Gastrocnemius medialis (tissue), 4 donors: ENCODE data around the gene ADAMTSL1. TPM values are rescaled to one million over a fixed set of nuclear protein-coding genes. Genes with fewer than 3 reads are reported as not detected.

Experiments used
- ATAC-seq, 2 donors: fragments of 150-250 bp; one replicate each; pipeline ENCODE4 v1.9.1; 2016
- DNase-seq, 2 donors: peaks; one replicate each; pipeline ENCODE4 v3.0.0-alpha.2; 2019
- H3K27ac ChIP-seq, 4 donors: fragments of 200-600 bp; sonication (generic); 1 replicate in 1 of 4; 2 replicates in 3 of 4; pipeline ENCODE4 v1.5.1; 2016 to 2018; ENCODE audit warnings: mild to moderate bottlenecking in 2 of 4, moderate library complexity in 1 of 4
- H3K27me3 ChIP-seq, 3 donors: fragments of 200-600 bp; sonication (generic) in 2 of 3; 1 replicate in 1 of 3; 2 replicates in 2 of 3; pipeline versions ENCODE4 v1.5.1 to v1.6.0; 2016 to 2019; ENCODE audit warnings: mild to moderate bottlenecking in 1 of 3, moderate library complexity in 1 of 3
- H3K36me3 ChIP-seq, 2 donors: fragments of 200-600 bp; sonication (generic) in 1 of 2; one replicate each; pipeline ENCODE4 v1.5.1; 2017 to 2018
- H3K4me1 ChIP-seq, 2 donors: fragments of 200-600 bp; sonication (generic) in 1 of 2; one replicate each; pipeline ENCODE4 v1.5.1; 2016 to 2017; ENCODE audit warnings: mild to moderate bottlenecking in 2 of 2
- H3K4me3 ChIP-seq, 4 donors: fragments of 200-600 bp; sonication (generic) in 3 of 4; 1 replicate in 1 of 4; 2 replicates in 3 of 4; pipeline ENCODE4 v1.5.1; 2016 to 2019; ENCODE audit warnings: mild to moderate bottlenecking in 2 of 4
- H3K9me3 ChIP-seq, 3 donors: fragments of 200-600 bp; sonication (generic) in 2 of 3; 1 replicate in 1 of 3; 2 replicates in 2 of 3; pipeline ENCODE4 v1.5.1; 2016 to 2019
- CTCF ChIP-seq, 5 experiments: fragments of 450-650 bp in 3 of 5; fragments of 200-600 bp in 2 of 5; sonication (generic) in 2 of 5; IDR thresholded peaks in 4 of 5; conservative IDR thresholded peaks in 1 of 5; 1 replicate in 4 of 5; 2 replicates in 1 of 5; pipeline ENCODE4 v1.5.1; 2016 to 2019; ENCODE audit warnings: antibody characterized with exemption in 5 of 5, mild to moderate bottlenecking in 3 of 5, moderate library complexity in 3 of 5
- POLR2A ChIP-seq, 2 donors: fragments of 450-650 bp; IDR thresholded peaks; one replicate each; pipeline ENCODE4 v1.6.1; 2017; ENCODE audit warnings: antibody characterized with exemption in 2 of 2, mild to moderate bottlenecking in 2 of 2, moderate library complexity in 2 of 2
- in situ Hi-C, 4 donors: fragments of 200-750 bp; cut with MboI; loops; one replicate each; pipeline versions ENCODE4 v1.15.0 to v1.8.0; 2017; ENCODE audit warnings: low sequenced_read_pairs in 4 of 4
- intact Hi-C: fragments of 100-400 bp; cut with DNase I; formaldehyde crosslinking; loops from one replicate; pipeline ENCODE4 v1.15.1; 2023; ENCODE audit warnings: low total_unique reads
- total RNA-seq, 4 donors: library from RNA; depleted of rRNA; stranded (reverse); fragments of >200 nt; gene quantifications; one replicate each; pipeline versions ENCODE4 v1.1.0 to v1.2.3, GENCODE V29; 2016

Gene ADAMTSL1
- total RNA-seq, 4 donors from 2014 or later = 0.05 to 0.58 (median 0.28) TPM

GRCh38 chr9:18799428-18799827 lies 325.5 kb downstream of the ADAMTSL1 start:
- intact Hi-C loops (no loop called here), in situ Hi-C loops (no loop called here)
- no peaks in the 10 kb centered on the region for H3K36me3 ChIP-seq
- H3K27ac ChIP-seq = no peak overlapping the region
- no peaks in the 10 kb centered on the region for H3K4me1 ChIP-seq
- H3K27me3 ChIP-seq = no peaks in the 10 kb centered on the region
- no peak overlapping the region for H3K4me3 ChIP-seq
- DNase-seq = no peak
- no peak for ATAC-seq
- TF ChIP-seq CTCF (IDR thresholded peaks at IDR 0.05 in 4 of 5, conservative IDR thresholded peaks at IDR 0.05 in 1 of 5) (no peak), POLR2A (IDR thresholded peaks at IDR 0.05) (no peak)
- H3K9me3 ChIP-seq = no peaks in the 10 kb centered on the region

GRCh38 chr9:18800579-18800978 lies 326.6 kb downstream of the ADAMTSL1 start:
- in situ Hi-C loops (no loop called here), intact Hi-C loops (no loop called here)
- DNase-seq = no peak
- no peak for ATAC-seq
- TF ChIP-seq CTCF (IDR thresholded peaks at IDR 0.05 in 4 of 5, conservative IDR thresholded peaks at IDR 0.05 in 1 of 5) (no peak), POLR2A (IDR thresholded peaks at IDR 0.05) (no peak)
- Histone ChIP-seq H3K4me3 (no peak overlapping the region), H3K9me3 (no peaks in the 10 kb centered on the region), H3K27ac (no peak overlapping the region), H3K4me1 (no peaks in the 10 kb centered on the region), H3K27me3 (no peaks in the 10 kb centered on the region), H3K36me3 (no peaks in the 10 kb centered on the region)

- H3K27ac ChIP-seq = no peak overlapping the region
- no peaks in the 10 kb centered on the region for H3K36me3 ChIP-seq
- no peaks in the 10 kb centered on the region for H3K4me1 ChIP-seq
- no peaks in the 10 kb centered on the region for H3K27me3 ChIP-seq
- no peak for ATAC-seq
- in situ Hi-C loops = no loop called here
- no peaks in the 10 kb centered on the region for H3K9me3 ChIP-seq
- H3K4me3 ChIP-seq = no peak overlapping the region
- intact Hi-C loops = no loop called here
- DNase-seq = no peak
- no peak for TF ChIP-seq POLR2A (IDR thresholded peaks at IDR 0.05)
- no peak for TF ChIP-seq CTCF (IDR thresholded peaks at IDR 0.05 in 4 of 5, conservative IDR thresholded peaks at IDR 0.05 in 1 of 5)
Observed at GRCh38 chr9:18805386-18805785, 331.4 kb downstream of the ADAMTSL1 start.

- H3K36me3 ChIP-seq = no peaks in the 10 kb centered on the region
- no peaks in the 10 kb centered on the region for H3K9me3 ChIP-seq
- no peak for TF ChIP-seq CTCF (IDR thresholded peaks at IDR 0.05 in 4 of 5, conservative IDR thresholded peaks at IDR 0.05 in 1 of 5)
- no peak for TF ChIP-seq POLR2A (IDR thresholded peaks at IDR 0.05)
- no peaks in the 10 kb centered on the region for H3K27me3 ChIP-seq
- ATAC-seq = no peak
- H3K4me1 ChIP-seq = no peaks in the 10 kb centered on the region
- H3K4me3 ChIP-seq = no peak overlapping the region
- no peak for DNase-seq
- intact Hi-C loops (no loop called here), in situ Hi-C loops (no loop called here)
- no peak overlapping the region for H3K27ac ChIP-seq
Observed at GRCh38 chr9:18806232-18807080, 332.5 kb downstream of the ADAMTSL1 start.
